Hypothalamus (tissue), 51 donors: ENCODE measurements around the gene RANBP17.

Experiments
- DNase-seq, 51 donors: peaks; one replicate each; lab custom pipeline; 2025; lab: John Stamatoyannopoulos, UW

Gene RANBP17

GRCh38 chr5:171080186-171080938 lies 218.5 kb downstream of the RANBP17 start:
- DNase-seq, result no peak

DNA sequence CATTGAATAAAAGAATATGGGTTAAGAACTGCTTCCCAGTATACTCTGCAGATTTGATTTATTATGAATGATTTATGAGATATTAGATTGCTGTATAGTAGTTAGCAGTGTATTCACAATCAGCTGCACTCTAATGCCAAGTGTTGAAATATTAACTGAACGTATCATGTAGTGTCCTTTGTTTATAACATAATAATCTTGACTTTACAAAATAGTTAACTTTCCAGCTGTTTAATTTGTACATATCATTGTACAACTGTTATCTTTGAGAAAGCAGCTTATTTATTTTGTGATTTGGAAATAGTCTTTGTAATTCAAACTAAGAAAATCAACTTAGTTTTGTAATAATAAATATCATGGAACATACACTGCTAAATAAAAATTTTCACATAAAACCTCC lies 219.5 kb downstream of the RANBP17 start:
- DNase-seq, result no peak

DNA sequence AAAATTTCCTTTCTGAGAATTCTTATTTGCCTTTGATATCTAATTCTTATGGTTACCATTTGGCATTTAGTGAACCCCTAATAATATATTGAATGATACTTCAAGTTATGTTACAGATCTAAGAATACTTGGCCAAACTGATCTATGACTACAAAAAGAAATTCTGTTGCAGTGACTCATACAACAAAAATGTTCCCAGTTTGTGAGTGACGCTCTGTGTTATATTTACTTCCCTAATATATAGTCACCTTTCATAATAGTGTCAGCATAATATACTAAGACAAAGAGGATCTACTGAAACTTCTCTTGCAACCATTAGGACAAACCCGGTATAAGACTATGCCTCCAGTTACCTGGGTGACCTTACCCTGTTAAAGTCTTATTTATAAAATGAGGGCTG lies 230.4 kb downstream of the RANBP17 start:
- no peak for DNase-seq

DNA sequence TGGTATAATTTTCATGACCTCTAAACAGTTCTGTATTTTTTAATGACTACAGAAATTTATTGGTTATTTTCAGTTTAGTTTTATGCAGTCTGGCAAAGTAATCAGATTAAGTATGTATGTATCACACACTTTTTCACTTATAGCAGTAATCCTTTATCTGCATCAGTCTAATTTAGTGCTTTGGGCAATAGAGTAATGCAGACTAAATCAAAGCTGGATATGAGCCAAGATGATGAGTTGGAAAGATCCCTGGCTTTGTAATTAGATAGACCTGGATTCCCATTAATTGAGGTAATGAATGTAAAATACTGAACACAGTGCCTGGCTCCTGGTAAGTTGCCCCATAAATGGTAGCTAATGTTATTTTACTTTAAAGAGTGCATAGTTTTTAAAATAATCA lies 231.8 kb downstream of the RANBP17 start:
- no peak for DNase-seq

DNA sequence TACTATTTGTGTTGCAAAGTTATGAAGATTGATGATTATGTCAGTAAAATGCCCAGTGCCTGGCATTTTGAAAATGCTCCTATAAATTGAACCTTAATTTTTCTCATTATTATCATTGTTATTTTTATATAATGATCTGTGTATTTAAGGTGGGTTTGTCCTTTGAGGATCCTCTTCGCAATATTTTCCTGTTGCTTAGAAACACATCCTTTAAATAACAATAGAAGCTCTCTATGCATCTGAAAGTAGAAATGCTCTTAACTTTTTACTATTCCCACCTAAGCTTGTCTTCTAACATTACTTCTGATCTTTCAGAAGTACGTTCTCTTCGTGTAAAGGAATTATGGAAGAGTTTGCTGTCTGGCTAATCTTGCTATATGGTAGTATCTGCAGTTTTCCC lies 232.5 kb downstream of the RANBP17 start:
- no peak for DNase-seq

DNA sequence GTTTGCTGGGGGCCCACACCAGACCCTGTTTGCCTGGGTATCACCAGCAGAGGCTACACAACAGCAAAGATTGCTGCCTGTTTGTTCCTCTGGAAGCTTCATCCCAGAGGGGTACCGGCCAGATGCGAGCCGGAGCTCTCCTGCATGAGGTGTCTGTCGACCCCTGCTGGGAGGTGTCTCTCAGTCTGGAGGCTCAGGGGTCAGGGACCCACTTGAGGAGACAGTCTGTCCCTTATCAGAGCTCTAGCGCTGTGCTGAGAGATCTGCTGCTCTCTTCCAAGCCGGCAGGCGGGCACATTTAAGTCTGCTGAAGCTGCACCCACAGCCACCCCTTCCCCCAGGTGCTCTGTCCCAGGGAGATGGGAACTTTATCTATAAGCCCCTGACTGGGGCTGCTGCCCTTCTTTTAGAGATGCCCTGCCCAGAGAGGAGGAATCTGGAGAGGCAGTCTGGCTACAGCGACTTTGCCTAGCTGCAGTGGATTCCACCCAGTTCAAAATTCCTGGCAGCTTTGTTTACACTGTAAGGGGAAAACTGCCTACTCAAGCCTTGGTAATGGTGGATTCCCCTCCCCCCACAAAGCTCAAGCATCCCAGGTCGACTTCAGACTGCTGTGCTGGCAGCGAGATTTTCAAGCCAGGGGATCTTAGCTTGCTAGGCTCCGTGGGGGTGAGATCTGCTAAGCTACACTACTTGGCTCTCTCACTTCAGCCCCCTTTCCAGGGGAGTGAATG lies 241.2 kb downstream of the RANBP17 start:
- DNase-seq, result no peak

DNA sequence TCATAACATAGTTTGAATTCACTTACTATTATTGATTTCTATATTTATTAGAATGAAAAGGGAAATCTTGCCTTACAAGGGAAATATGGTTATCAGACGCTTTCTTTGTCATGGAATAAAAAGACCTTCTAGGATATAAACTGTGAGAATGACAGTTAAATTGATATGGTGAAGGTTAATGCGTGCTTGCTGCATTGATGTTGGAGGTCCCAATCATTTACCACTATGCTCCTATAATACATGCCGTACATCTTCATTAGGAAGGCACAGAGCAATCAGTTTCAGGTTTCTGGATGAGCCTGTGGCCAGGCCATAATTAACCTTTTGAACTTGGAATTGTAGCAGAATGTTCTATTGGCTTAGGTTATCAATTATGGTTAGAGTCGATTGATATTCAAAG lies 245.9 kb downstream of the RANBP17 start:
- DNase-seq, result no peak

GRCh38 chr5:171115519-171115918 lies 253.7 kb downstream of the RANBP17 start:
- DNase-seq, result no peak

GRCh38 chr5:171116719-171117118 lies 254.9 kb downstream of the RANBP17 start:
- DNase-seq, result no peak

- DNase-seq, result no peak
Measured at GRCh38 chr5:171120986-171121622, 259.3 kb downstream of the RANBP17 start.

- DNase-seq, result no peak
Measured at GRCh38 chr5:171121638-171122037, 259.8 kb downstream of the RANBP17 start.

- no peak for DNase-seq
Measured at GRCh38 chr5:171122372-171122771, 260.6 kb downstream of the RANBP17 start.

DNA sequence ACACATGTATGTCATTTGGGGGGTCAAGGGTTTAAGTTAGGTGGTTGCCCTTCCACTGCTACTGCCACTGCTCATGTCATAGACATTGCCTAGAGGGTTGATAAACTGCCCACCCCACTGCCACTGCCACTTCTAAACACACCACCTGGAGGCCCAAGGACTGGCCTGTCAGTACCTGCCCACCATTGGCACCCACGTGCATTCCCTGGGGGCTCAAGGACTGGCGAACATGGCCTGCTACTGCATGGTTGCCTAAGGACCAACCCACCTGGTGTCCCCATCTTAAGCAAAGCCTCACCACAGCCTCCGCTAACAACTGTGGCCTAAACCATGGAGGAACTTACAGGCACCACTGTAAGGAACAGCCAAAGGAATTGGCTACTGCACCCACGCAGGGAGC lies 261.6 kb downstream of the RANBP17 start:
- DNase-seq, result no peak

DNA sequence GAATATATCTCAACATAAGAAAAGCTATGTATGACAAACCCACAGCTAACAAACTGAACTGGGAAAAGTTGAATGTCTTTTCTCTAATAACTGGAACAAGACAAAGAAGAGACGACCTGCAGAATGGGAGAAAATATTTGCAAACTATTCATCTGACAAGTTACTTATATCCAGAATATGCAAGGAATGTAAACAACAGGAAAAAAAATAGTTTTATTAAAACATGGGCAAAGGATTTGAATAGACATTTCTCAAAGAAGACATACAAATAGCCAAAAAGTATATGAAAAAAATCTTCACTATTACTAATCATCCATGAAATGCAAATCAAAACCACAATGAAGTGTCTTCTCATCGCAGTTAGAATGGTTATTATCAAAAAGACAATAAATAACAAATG lies 265.5 kb downstream of the RANBP17 start:
- DNase-seq, result no peak

GRCh38 chr5:171128136-171128535 lies 266.3 kb downstream of the RANBP17 start:
- no peak for DNase-seq

- DNase-seq, result no peak
Measured at GRCh38 chr5:171129308-171129707, 267.5 kb downstream of the RANBP17 start.

GRCh38 chr5:171131497-171131896 lies 269.7 kb downstream of the RANBP17 start:
- DNase-seq, result no peak

- no peak for DNase-seq
Measured at GRCh38 chr5:171137768-171138525, 276.1 kb downstream of the RANBP17 start.

DNA sequence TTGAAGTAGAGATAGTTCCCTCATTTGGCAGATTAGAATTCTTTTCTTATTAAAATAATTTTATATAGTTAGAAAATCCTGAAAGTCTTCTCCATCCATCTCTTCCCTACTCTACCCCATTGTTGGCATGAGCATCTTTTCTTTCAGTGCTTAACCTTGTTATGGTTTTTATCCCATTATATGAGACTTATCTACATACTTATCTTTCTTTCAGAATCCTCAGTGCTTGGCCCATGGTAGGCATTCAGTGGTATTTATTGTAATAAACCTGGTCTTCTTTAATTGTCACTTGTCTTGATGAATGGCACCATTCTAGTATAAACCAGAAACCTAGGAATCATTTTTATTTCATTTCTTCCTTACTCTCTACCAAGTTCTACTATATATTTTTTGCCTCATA lies 277.4 kb downstream of the RANBP17 start:
- no peak for DNase-seq

- no peak for DNase-seq
Measured at GRCh38 chr5:171142617-171143016, 280.8 kb downstream of the RANBP17 start.

DNA sequence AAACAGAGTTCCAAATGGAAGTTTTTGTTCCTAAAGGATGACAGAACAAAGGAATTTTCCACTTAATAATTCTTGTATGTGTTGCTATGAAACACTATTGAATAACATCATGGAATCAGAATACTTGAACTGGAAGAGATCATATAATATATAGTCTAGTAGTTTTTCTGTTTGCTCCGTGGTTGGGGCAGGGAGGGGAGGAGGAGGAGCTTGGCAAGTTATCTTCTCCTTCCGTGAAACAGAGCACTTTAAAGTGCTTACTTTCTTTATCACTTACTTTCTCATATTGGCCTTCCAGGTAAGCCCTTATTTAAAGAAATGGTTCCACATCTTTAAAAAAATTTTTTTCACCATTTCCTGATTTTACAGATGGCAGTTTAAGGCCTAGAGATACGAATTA lies 281.4 kb downstream of the RANBP17 start:
- DNase-seq, result no peak
